K562 (cell line): Measurements from ENCODE around the gene PRSS56. TPM values are rescaled to one million over a fixed set of nuclear protein-coding genes. Genes with fewer than 3 reads are reported as not detected.

ENCODE experiments used
- ATAC-seq: fragments of 200-7000 bp; cut with Tn5 transposase; 3 replicates; pipeline ENCODE4 v1.9.1; 2020; ENCODE audit warnings: moderate library complexity
- BruUV-seq: library from RNA; stranded (reverse); fragments of 400-500 nt; replicated peaks from 2 replicates; lab custom pipeline; 2021; lab: Mats Ljungman, UMichigan
- CTCF ChIA-PET: fragments of 300-600 bp; formaldehyde crosslinking; extraction: SDS; loops from one replicate; lab custom pipeline; 2021; ENCODE audit warnings: low intra/inter-chr PET ratio; lab: Yijun Ruan, JAX
- POLR2A ChIA-PET: fragments of 300-600, 350-650 bp; sonication (Branson Sonifier 250); formaldehyde crosslinking; extraction: SDS; loops from one replicate; lab custom pipeline; 2021; ENCODE audit warnings: antibody characterized with exemption, inconsistent platforms; lab: Yijun Ruan, JAX
- DNase-seq, 4 experiments: peaks; one replicate each; pipeline versions ENCODE4 v3.0.0 to v3.0.0-alpha.2; 2011 to 2018; ENCODE audit warnings: low spot score in 3 of 4, mixed read lengths in 3 of 4; ENCODE audit errors: extremely low read depth in 1 of 4
- FAIRE-seq: peaks from 2 replicates; lab custom pipeline; 2011; peaks lifted over from hg19 to GRCh38; lab: Jason Lieb, UNC
- H2AFZ ChIP-seq: 2 replicates; pipeline ENCODE4 v1.6.0; 2011; ENCODE audit warnings: low read depth, low read length, control low read depth, inconsistent platforms
- H3K27ac ChIP-seq: fragments of 200-600 bp; 3 replicates; pipeline ENCODE4 v1.8.0; 2011; ENCODE audit warnings: low read depth, mild to moderate bottlenecking, control low read depth, inconsistent platforms, low read length, moderate library complexity, mixed read lengths; ENCODE audit errors: extremely low read depth
- H3K27me3 ChIP-seq, 2 experiments: fragments of 300-600 bp in 1 of 2; 2 replicates in 1 of 2; 3 replicates in 1 of 2; pipeline versions ENCODE4 v1.6.0 to v1.8.0; 2011; ENCODE audit warnings: inconsistent platforms in 2 of 2, low read length in 2 of 2, mild to moderate bottlenecking in 1 of 2, mixed read lengths in 1 of 2, moderate library complexity in 1 of 2; ENCODE audit not compliant: control insufficient read depth in 2 of 2, insufficient read depth in 2 of 2
- H3K36me3 ChIP-seq: fragments of 300-600 bp; 3 replicates; pipeline ENCODE4 v1.8.0; 2011; ENCODE audit warnings: mild to moderate bottlenecking, low read length, inconsistent platforms; ENCODE audit not compliant: control insufficient read depth, insufficient read depth
- H3K4me1 ChIP-seq, 2 experiments: fragments of 200-600 bp in 1 of 2; replicated peaks in 1 of 2; 2 replicates in 1 of 2; 3 replicates in 1 of 2; pipeline versions ENCODE4 v1.5.1 to v1.8.0; 2011; ENCODE audit warnings: inconsistent platforms in 2 of 2, low read length in 2 of 2, mild to moderate bottlenecking in 1 of 2, mixed read lengths in 1 of 2, moderate library complexity in 1 of 2; ENCODE audit not compliant: control insufficient read depth in 2 of 2, insufficient read depth in 2 of 2
- H3K4me2 ChIP-seq: 2 replicates; pipeline ENCODE4 v1.6.1; 2011; ENCODE audit warnings: low read length, control low read depth, inconsistent platforms, mixed read lengths; ENCODE audit not compliant: insufficient read depth
- H3K4me3 ChIP-seq: fragments of 200-600 bp; sonication (generic), shearing (Covaris generic); 2 replicates; pipeline ENCODE4 v1.5.1; 2016; ENCODE audit warnings: control low read depth, inconsistent platforms
- H3K79me2 ChIP-seq: fragments of 200-600 bp; 3 replicates; pipeline ENCODE4 v1.8.0; 2011; ENCODE audit warnings: low read length, inconsistent platforms; ENCODE audit not compliant: control insufficient read depth, insufficient read depth
- H3K9ac ChIP-seq, 2 experiments: 2 replicates each; pipeline versions ENCODE4 v1.6.0 to v1.6.1; 2011; ENCODE audit warnings: low read depth in 2 of 2, low read length in 2 of 2, control low read depth in 1 of 2, inconsistent platforms in 1 of 2, mild to moderate bottlenecking in 1 of 2, mixed read lengths in 1 of 2; ENCODE audit not compliant: insufficient read depth in 1 of 2
- H3K9me1 ChIP-seq: one replicate; pipeline ENCODE4 v1.6.0; 2011; ENCODE audit warnings: inconsistent platforms, mild to moderate bottlenecking, low read length, moderate library complexity; ENCODE audit not compliant: control insufficient read depth, insufficient read depth
- H3K9me3 ChIP-seq: replicated peaks from 2 replicates; pipeline ENCODE4 v1.5.1; 2011; ENCODE audit warnings: low read depth, low read length, inconsistent platforms; ENCODE audit not compliant: control insufficient read depth, insufficient read depth
- H4K20me1 ChIP-seq: replicated peaks from 2 replicates; pipeline ENCODE4 v1.6.1; 2011; ENCODE audit warnings: low read length, inconsistent platforms, mixed read lengths; ENCODE audit not compliant: control insufficient read depth, insufficient read depth
- BRCA1 ChIP-seq, 2 experiments: fragments of 450-650 bp in 1 of 2; sonication (generic) in 1 of 2; formaldehyde crosslinking in 1 of 2; IDR thresholded peaks; 2 replicates each; pipeline versions ENCODE4 v1.5.0 to v1.6.1; 2017 to 2020; ENCODE audit warnings: mild to moderate bottlenecking in 1 of 2, missing genetic modification reagents in 1 of 2
- CCNT2 ChIP-seq: IDR thresholded peaks from 2 replicates; pipeline ENCODE4 v1.6.1; 2011; ENCODE audit warnings: borderline replicate concordance, low read depth, mild to moderate bottlenecking, moderate library complexity, mixed read lengths, low read length; ENCODE audit not compliant: insufficient read length; ENCODE audit errors: extremely low read depth
- MTA3 ChIP-seq: fragments of 450-650 bp; formaldehyde crosslinking; IDR thresholded peaks from 2 replicates; pipeline ENCODE4 v1.6.1; 2017; ENCODE audit warnings: mild to moderate bottlenecking, borderline replicate concordance
- NR3C1 ChIP-seq: sonication (generic); formaldehyde crosslinking; IDR thresholded peaks from 2 replicates; pipeline ENCODE4 v1.8.1; 2022; ENCODE audit warnings: missing genetic modification reagents
- PHF21A ChIP-seq: fragments of 450-650 bp; IDR thresholded peaks from 2 replicates; pipeline ENCODE4 v1.6.1; 2017; ENCODE audit warnings: low read depth, borderline replicate concordance
- SREBF2 ChIP-seq: sonication (generic); formaldehyde crosslinking; IDR thresholded peaks from 2 replicates; pipeline ENCODE4 v1.4.0; 2020; ENCODE audit warnings: mild to moderate bottlenecking, missing genetic modification reagents
- TAF7 ChIP-seq: fragments of 450-650 bp; IDR thresholded peaks from 2 replicates; pipeline ENCODE4 v1.6.1; 2016; ENCODE audit warnings: missing genetic modification characterization, missing compliant biosample characterization
- TFAM ChIP-seq: fragments of 250-450 bp; sonication (Bioruptor Pico); conservative IDR thresholded peaks from 2 replicates; pipeline ENCODE4 v1.5.0; 2021; ENCODE audit warnings: mild to moderate bottlenecking, moderate library complexity
- ZNF175 ChIP-seq: fragments of 200-800 bp; sonication (Bioruptor generic); IDR thresholded peaks from 2 replicates; pipeline ENCODE4 v1.6.1; 2016; ENCODE audit warnings: low read depth, mild to moderate bottlenecking, missing genetic modification characterization, missing compliant biosample characterization
- ZNF436 ChIP-seq: fragments of 250-450, 450-650 bp; sonication (Bioruptor Pico); formaldehyde crosslinking; IDR thresholded peaks from 2 replicates; pipeline ENCODE4 v1.7.0; 2020; ENCODE audit warnings: mild to moderate bottlenecking
- WGBS: fragments of 100-300 bp; shearing (Covaris generic); methylation state at CpG from one replicate; pipeline ENCODE4 v1.1.6; 2016; ENCODE audit warnings: low coverage, mixed read lengths; ENCODE audit not compliant: insufficient coverage; ENCODE audit errors: missing lambda C conversion rate; 5-methylcytosine and 5-hydroxymethylcytosine counted together
- in situ Hi-C: fragments of 300-500 bp; cut with MboI; formaldehyde crosslinking; loops from 4 replicates; pipeline ENCODE4 v1.15.0; 2018; ENCODE audit warnings: inconsistent platforms, mixed read lengths
- intact Hi-C: fragments of 100-400 bp; cut with micrococcal nuclease; formaldehyde crosslinking; loops from 2 replicates; pipeline ENCODE4 v1.14.2; 2022
- polyA plus RNA-seq, 8 experiments: library from polyadenylated mRNA; depleted of rRNA in 4 of 8; stranded (reverse) in 5 of 8; unstranded in 3 of 8; fragments of >200 nt; fragmentation: Nextera tagmentation in 2 of 8; fragmentation: Illumina TruSeq in 1 of 8; extraction: Ambion mirVana in 2 of 8; extraction: Trizol in 1 of 8; gene quantifications; 2 replicates each; pipeline versions ENCODE4 v1.2.1 to v1.2.3, GENCODE V29; 2011 to 2014; ENCODE audit warnings: inconsistent platforms in 1 of 8, missing spikeins in 1 of 8
- total RNA-seq, 7 experiments: library from RNA; depleted of rRNA in 6 of 7; stranded (reverse); fragments of >200 nt in 6 of 7; fragmentation: Illumina TruSeq in 2 of 7; extraction: Trizol in 2 of 7; gene quantifications; 2 replicates each; pipeline versions ENCODE4 v1.2.1 to v1.2.3, GENCODE V29; 2011 to 2021; ENCODE audit warnings: low replicate concordance in 1 of 7
- TF ChIP-seq, protein P1 (sequence below): fragments of 150-350 bp; conservative IDR thresholded peaks from 2 replicates; pipeline ENCODE4 v1.6.1; 2014; ENCODE audit warnings: low read length
- TF ChIP-seq, protein P2 (sequence below): fragments of 250-450 bp; sonication (Bioruptor Pico); IDR thresholded peaks from 2 replicates; pipeline ENCODE4 v1.4.0; 2020
- TF ChIP-seq, protein P3 (sequence below): IDR thresholded peaks from 3 replicates; pipeline ENCODE4 v1.6.1; 2011; ENCODE audit warnings: borderline replicate concordance, mild to moderate bottlenecking, moderate library complexity; ENCODE audit not compliant: insufficient read length; ENCODE audit errors: extremely low read depth

PRSS56 gene
- total and polyA plus RNA-seq, 9 of the 15 experiments (the other 6 are each of a cell fraction or from before 2014, with no cell fraction given) = not detected

DNA sequence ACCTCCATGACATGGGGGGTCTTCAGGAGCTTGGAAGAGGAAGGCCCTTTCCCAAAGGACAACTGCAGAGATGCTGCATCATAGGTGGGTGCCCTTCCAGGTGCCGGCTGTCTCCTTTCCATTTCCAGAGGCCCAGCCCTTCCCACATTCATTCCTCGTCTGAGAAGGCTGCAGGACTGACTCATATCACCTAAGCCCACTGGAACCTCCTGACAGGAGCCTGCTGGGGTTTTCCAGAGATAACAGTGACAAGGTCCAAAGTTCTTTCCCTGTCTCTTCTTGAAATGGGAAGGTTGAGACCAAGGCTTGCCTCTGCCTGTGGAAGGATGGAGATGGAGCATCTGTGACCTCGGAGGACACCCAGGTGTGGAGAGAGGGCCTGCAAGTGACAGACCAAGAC lies 3.6 kb upstream of the PRSS56 start (continued):
- TF ChIP-seq, protein P1, sequence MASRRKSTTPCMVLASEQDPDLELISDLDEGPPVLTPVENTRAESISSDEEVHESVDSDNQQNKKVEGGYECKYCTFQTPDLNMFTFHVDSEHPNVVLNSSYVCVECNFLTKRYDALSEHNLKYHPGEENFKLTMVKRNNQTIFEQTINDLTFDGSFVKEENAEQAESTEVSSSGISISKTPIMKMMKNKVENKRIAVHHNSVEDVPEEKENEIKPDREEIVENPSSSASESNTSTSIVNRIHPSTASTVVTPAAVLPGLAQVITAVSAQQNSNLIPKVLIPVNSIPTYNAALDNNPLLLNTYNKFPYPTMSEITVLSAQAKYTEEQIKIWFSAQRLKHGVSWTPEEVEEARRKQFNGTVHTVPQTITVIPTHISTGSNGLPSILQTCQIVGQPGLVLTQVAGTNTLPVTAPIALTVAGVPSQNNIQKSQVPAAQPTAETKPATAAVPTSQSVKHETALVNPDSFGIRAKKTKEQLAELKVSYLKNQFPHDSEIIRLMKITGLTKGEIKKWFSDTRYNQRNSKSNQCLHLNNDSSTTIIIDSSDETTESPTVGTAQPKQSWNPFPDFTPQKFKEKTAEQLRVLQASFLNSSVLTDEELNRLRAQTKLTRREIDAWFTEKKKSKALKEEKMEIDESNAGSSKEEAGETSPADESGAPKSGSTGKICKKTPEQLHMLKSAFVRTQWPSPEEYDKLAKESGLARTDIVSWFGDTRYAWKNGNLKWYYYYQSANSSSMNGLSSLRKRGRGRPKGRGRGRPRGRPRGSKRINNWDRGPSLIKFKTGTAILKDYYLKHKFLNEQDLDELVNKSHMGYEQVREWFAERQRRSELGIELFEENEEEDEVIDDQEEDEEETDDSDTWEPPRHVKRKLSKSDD = no peak
- TF ChIP-seq TAF7 (no peak), SREBF2 (CRISPR knock-in tag) (no peak), NR3C1 (CRISPR knock-in tag) (no peak), ZNF175 (CRISPR knock-in tag) (no peak), TFAM (no peak), ZNF436 (CRISPR knock-in tag) (no peak)

DNA sequence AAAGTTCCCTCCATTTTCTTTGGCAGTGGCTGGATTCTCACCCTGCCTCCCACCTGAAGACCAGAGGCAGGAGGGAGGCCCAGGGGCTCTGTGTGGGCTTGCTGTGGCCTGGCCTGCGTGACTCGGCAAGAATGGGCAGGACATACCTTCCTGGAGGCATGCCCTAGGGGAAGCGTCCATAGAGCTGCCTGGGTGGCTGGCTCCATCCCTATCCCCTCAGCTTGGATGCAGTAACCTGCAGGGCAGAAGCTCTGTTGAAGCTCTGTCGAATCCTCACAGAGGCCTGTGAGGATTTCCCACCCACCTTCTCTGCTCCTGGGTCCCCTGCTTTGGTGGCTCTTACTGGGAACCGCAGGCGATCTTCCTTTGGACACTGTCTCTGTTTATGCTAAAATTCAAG lies 1.3 kb upstream of the PRSS56 start:
- Histone ChIP-seq H3K79me2 (no peaks in the 10 kb centered on the region), H4K20me1 (no peaks in the 10 kb centered on the region), H3K27me3 (peaks cover 0 to 56% of the 10 kb centered on the region in 2 experiments; a peak in 3 of 5 replicates), H3K36me3 (no peaks in the 10 kb centered on the region), H3K9me1 (no peaks in the 10 kb centered on the region), H3K9ac (no peak overlapping the region), H2AFZ (no peak overlapping the region), H3K9me3 (no peaks in the 10 kb centered on the region), H3K4me3 (no peak overlapping the region), H3K4me2 (no peak overlapping the region), H3K27ac (no peak overlapping the region), H3K4me1 (peaks cover 0 to 22% of the 10 kb centered on the region in 2 experiments; a peak in 2 of 5 replicates)
- DNase-seq = no peak
- POLR2A ChIA-PET = no interaction called here
- intact Hi-C loops = no loop called here
- in situ Hi-C loops = loop anchor here (10.0 kb wide), 1 partner anchor 614 kb away; no protein-coding TSS in a partner anchor
- CTCF ChIA-PET = no interaction called here
- no peak for ATAC-seq
- no TSS peak for BruUV-seq
- WGBS = 3% methylated on average over 4 of the region's 6 CpGs
- FAIRE-seq = no peak
- TF ChIP-seq MTA3 (no peak), BRCA1 (IDR thresholded peaks at IDR 0.05) (no peak), BRCA1 (CRISPR knock-in tag; IDR thresholded peaks at IDR 0.05) (no peak), PHF21A (no peak), CCNT2 (no peak)
- TF ChIP-seq, protein P2, sequence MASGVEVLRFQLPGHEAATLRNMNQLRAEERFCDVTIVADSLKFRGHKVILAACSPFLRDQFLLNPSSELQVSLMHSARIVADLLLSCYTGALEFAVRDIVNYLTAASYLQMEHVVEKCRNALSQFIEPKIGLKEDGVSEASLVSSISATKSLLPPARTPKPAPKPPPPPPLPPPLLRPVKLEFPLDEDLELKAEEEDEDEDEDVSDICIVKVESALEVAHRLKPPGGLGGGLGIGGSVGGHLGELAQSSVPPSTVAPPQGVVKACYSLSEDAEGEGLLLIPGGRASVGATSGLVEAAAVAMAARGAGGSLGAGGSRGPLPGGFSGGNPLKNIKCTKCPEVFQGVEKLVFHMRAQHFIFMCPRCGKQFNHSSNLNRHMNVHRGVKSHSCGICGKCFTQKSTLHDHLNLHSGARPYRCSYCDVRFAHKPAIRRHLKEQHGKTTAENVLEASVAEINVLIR (CRISPR knock-in tag) = no peak
- TF ChIP-seq, protein P3, sequence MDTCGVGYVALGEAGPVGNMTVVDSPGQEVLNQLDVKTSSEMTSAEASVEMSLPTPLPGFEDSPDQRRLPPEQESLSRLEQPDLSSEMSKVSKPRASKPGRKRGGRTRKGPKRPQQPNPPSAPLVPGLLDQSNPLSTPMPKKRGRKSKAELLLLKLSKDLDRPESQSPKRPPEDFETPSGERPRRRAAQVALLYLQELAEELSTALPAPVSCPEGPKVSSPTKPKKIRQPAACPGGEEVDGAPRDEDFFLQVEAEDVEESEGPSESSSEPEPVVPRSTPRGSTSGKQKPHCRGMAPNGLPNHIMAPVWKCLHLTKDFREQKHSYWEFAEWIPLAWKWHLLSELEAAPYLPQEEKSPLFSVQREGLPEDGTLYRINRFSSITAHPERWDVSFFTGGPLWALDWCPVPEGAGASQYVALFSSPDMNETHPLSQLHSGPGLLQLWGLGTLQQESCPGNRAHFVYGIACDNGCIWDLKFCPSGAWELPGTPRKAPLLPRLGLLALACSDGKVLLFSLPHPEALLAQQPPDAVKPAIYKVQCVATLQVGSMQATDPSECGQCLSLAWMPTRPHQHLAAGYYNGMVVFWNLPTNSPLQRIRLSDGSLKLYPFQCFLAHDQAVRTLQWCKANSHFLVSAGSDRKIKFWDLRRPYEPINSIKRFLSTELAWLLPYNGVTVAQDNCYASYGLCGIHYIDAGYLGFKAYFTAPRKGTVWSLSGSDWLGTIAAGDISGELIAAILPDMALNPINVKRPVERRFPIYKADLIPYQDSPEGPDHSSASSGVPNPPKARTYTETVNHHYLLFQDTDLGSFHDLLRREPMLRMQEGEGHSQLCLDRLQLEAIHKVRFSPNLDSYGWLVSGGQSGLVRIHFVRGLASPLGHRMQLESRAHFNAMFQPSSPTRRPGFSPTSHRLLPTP = no peak
